Measurements from ENCODE around the gene SMTN.

DNA sequence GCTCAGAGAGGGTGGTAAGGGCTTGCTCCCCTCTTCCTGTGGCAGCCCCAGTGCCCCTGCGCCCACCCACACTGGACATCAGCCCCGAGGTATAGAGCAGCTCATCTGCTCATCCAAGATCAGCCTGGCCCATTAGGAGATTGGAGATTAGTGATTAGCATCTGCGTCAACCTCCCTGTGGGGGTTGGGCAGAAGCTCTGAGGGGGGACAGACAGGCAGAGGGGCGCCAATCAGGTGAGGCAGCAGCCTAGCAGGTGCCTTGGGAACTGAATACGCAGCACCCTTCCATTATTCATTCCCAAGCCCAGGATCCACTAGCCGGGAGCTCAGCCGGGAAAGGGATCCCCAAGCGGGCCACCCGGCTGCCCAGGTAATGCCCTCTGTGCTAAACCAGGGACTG is 11.0 kb downstream of the SMTN start:
- TF ChIP-seq EZH2 (IDR thresholded peaks at IDR 0.05; ENCODE audit: borderline replicate concordance, low read length), result no peak
- TF ChIP-seq, protein P1, sequence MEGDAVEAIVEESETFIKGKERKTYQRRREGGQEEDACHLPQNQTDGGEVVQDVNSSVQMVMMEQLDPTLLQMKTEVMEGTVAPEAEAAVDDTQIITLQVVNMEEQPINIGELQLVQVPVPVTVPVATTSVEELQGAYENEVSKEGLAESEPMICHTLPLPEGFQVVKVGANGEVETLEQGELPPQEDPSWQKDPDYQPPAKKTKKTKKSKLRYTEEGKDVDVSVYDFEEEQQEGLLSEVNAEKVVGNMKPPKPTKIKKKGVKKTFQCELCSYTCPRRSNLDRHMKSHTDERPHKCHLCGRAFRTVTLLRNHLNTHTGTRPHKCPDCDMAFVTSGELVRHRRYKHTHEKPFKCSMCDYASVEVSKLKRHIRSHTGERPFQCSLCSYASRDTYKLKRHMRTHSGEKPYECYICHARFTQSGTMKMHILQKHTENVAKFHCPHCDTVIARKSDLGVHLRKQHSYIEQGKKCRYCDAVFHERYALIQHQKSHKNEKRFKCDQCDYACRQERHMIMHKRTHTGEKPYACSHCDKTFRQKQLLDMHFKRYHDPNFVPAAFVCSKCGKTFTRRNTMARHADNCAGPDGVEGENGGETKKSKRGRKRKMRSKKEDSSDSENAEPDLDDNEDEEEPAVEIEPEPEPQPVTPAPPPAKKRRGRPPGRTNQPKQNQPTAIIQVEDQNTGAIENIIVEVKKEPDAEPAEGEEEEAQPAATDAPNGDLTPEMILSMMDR (IDR thresholded peaks at IDR 0.05; ENCODE audit: low read length), result no peak
